OCI-LY3 (cell line): Measurements from ENCODE around the gene NNAT.
"Not testable (repeated sequence)": the region's sequence is repeated elsewhere in the genome, so short reads cannot be mapped to it uniquely, and the experiment has no call there.

ENCODE experiments used
- EZH2phosphoT487 ChIP-seq: fragments of 200-600 bp; shearing (Covaris generic); IDR thresholded peaks from 2 replicates; pipeline ENCODE4 v1.6.1; 2018; ENCODE audit warnings: antibody characterized with exemption, mixed run types, low read depth
- TF ChIP-seq, protein P1 (sequence below): fragments of 200-600, 300-600 bp; sonication (generic); IDR thresholded peaks from 2 replicates; pipeline ENCODE4 v1.5.1; 2014; ENCODE audit warnings: antibody characterized with exemption, low read length, low read depth

DNA sequence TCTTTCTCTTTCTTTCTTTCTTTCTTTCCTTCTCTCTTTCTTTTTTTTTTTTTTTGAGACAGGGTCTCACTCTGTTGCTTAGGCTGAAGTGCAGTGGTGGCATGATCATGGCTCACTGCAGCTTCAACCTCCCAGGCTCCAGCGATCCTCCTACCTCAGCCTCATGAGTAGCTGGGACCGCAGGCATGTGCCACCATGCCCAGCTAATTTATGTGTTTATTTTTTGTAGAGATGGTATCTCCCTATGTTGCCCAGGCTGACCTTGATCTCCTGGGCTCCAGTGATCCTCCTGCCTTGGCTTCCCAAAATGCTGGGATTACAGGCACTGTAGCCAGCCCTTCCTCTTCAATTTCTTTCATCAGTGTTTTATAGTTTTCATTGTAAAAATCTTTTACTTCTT, 30.6 kb downstream of the NNAT start:
- TF ChIP-seq, protein P1, sequence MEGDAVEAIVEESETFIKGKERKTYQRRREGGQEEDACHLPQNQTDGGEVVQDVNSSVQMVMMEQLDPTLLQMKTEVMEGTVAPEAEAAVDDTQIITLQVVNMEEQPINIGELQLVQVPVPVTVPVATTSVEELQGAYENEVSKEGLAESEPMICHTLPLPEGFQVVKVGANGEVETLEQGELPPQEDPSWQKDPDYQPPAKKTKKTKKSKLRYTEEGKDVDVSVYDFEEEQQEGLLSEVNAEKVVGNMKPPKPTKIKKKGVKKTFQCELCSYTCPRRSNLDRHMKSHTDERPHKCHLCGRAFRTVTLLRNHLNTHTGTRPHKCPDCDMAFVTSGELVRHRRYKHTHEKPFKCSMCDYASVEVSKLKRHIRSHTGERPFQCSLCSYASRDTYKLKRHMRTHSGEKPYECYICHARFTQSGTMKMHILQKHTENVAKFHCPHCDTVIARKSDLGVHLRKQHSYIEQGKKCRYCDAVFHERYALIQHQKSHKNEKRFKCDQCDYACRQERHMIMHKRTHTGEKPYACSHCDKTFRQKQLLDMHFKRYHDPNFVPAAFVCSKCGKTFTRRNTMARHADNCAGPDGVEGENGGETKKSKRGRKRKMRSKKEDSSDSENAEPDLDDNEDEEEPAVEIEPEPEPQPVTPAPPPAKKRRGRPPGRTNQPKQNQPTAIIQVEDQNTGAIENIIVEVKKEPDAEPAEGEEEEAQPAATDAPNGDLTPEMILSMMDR: not testable (repeated sequence)
- TF ChIP-seq EZH2phosphoT487: not testable (repeated sequence)
